H1 (cell line): Measurements from ENCODE around the gene CCNT1. TPM values are rescaled to one million over a fixed set of nuclear protein-coding genes. Genes with fewer than 3 reads are reported as not detected.

Experiments used
- CTCF ChIA-PET: fragments of 300-600 bp; sonication (Branson Sonifier 250); formaldehyde crosslinking; loops from one replicate; lab custom pipeline; 2021; ENCODE audit not compliant: partially characterized antibody; lab: Charles Lee
- POLR2A ChIA-PET: fragments of 300-600 bp; sonication (Branson Sonifier 250); formaldehyde crosslinking; loops from one replicate; lab custom pipeline; 2021; ENCODE audit warnings: inconsistent platforms; ENCODE audit not compliant: partially characterized antibody; lab: Charles Lee
- DNase-seq, 2 experiments: peaks; one replicate each; pipeline versions ENCODE4 v3.0.0 to v3.0.0-alpha.2; 2010 to 2022; ENCODE audit warnings: low spot score in 2 of 2, low read depth in 1 of 2, mixed read lengths in 1 of 2
- FAIRE-seq: peaks from 2 replicates; lab custom pipeline; 2011; peaks lifted over from hg19 to GRCh38; lab: Jason Lieb, UNC
- H2AFZ ChIP-seq: 2 replicates; pipeline ENCODE4 v1.8.1; 2012; ENCODE audit warnings: low read length, inconsistent platforms
- H2AK5ac ChIP-seq: 2 replicates; pipeline ENCODE4 v1.6.1; 2013; ENCODE audit warnings: low read depth, low read length
- H2BK120ac ChIP-seq: replicated peaks from 2 replicates; pipeline ENCODE3; 2013; ENCODE audit warnings: low read depth, low read length, inconsistent platforms
- H2BK12ac ChIP-seq: 2 replicates; pipeline ENCODE4 v1.6.1; 2013; ENCODE audit warnings: low read depth, low read length
- H2BK15ac ChIP-seq: 2 replicates; pipeline ENCODE4 v1.6.1; 2013; ENCODE audit warnings: low read length
- H2BK20ac ChIP-seq: 2 replicates; pipeline ENCODE4 v1.6.1; 2013; ENCODE audit warnings: low read length
- H2BK5ac ChIP-seq: 2 replicates; pipeline ENCODE4 v1.6.1; 2013; ENCODE audit warnings: low read depth, low read length
- H3K14ac ChIP-seq: 2 replicates; pipeline ENCODE4 v1.6.1; 2013; ENCODE audit warnings: inconsistent platforms; ENCODE audit not compliant: insufficient read length
- H3K18ac ChIP-seq: 2 replicates; pipeline ENCODE4 v1.6.1; 2013; ENCODE audit warnings: low read length; ENCODE audit errors: extremely low read depth
- H3K23ac ChIP-seq: 2 replicates; pipeline ENCODE4 v1.6.1; 2013; ENCODE audit warnings: inconsistent platforms; ENCODE audit not compliant: insufficient read length
- H3K23me2 ChIP-seq: 2 replicates; pipeline ENCODE4 v1.6.1; 2013; ENCODE audit warnings: low read depth, low read length
- H3K27ac ChIP-seq: 2 replicates; pipeline ENCODE4 v1.6.1; 2011; ENCODE audit warnings: low read depth, low read length, inconsistent platforms
- H3K27me3 ChIP-seq, 4 experiments: replicated peaks in 1 of 4; 1 replicate in 1 of 4; 2 replicates in 3 of 4; pipeline versions ENCODE4 v1.6.1 to v1.8.1; 2011 to 2013; ENCODE audit warnings: low read length in 3 of 4, mild to moderate bottlenecking in 3 of 4, inconsistent platforms in 2 of 4, mixed read lengths in 2 of 4, moderate library complexity in 1 of 4; ENCODE audit not compliant: control insufficient read depth in 3 of 4, insufficient read depth in 3 of 4; ENCODE audit errors: extremely low read depth in 1 of 4
- H3K36me3 ChIP-seq, 4 experiments: 2 replicates each; pipeline versions ENCODE4 v1.6.1 to v1.8.1; 2011 to 2013; ENCODE audit warnings: mild to moderate bottlenecking in 4 of 4, low read length in 3 of 4, moderate library complexity in 2 of 4, control low read depth in 1 of 4, inconsistent platforms in 1 of 4; ENCODE audit not compliant: insufficient read depth in 4 of 4, control insufficient read depth in 2 of 4
- H3K4ac ChIP-seq: replicated peaks from 2 replicates; pipeline ENCODE3; 2013; ENCODE audit warnings: low read length, low read depth, mixed read lengths, inconsistent platforms; ENCODE audit not compliant: insufficient read length
- H3K4me1 ChIP-seq, 4 experiments: replicated peaks in 1 of 4; 1 replicate in 1 of 4; 2 replicates in 3 of 4; pipeline versions ENCODE4 v1.6.1 to v1.8.1; 2011 to 2013; ENCODE audit warnings: low read length in 3 of 4, inconsistent platforms in 2 of 4, mixed read lengths in 1 of 4; ENCODE audit not compliant: insufficient read depth in 4 of 4, control insufficient read depth in 3 of 4
- H3K4me2 ChIP-seq, 2 experiments: 2 replicates each; pipeline versions ENCODE4 v1.6.1 to v1.8.1; 2011 to 2013; ENCODE audit warnings: low read depth in 2 of 2, low read length in 2 of 2, control low read depth in 1 of 2, inconsistent platforms in 1 of 2, mild to moderate bottlenecking in 1 of 2; ENCODE audit not compliant: insufficient read depth in 1 of 2
- H3K4me3 ChIP-seq, 4 experiments: fragments of 200-600, 300-600 bp in 1 of 4; sonication (generic), shearing (Covaris generic), sonication (Bioruptor Twin) in 1 of 4; 2 replicates each; pipeline versions ENCODE4 v1.5.1 to v1.8.1; 2011 to 2016; ENCODE audit warnings: low read length in 4 of 4, low read depth in 3 of 4, control low read depth in 2 of 4, inconsistent platforms in 2 of 4, mild to moderate bottlenecking in 2 of 4, mixed read lengths in 1 of 4, moderate library complexity in 1 of 4; ENCODE audit not compliant: insufficient read depth in 2 of 4; ENCODE audit errors: extremely low read depth in 1 of 4
- H3K56ac ChIP-seq: replicated peaks from 2 replicates; pipeline ENCODE3; 2013; ENCODE audit warnings: low read depth, mild to moderate bottlenecking, mixed read lengths, low read length, inconsistent platforms; ENCODE audit not compliant: insufficient read length
- H3K79me1 ChIP-seq: 2 replicates; pipeline ENCODE4 v1.6.1; 2013; ENCODE audit warnings: low read depth, low read length, control low read depth
- H3K79me2 ChIP-seq, 2 experiments: 2 replicates each; pipeline versions ENCODE4 v1.6.1 to v1.8.1; 2012 to 2013; ENCODE audit warnings: low read length in 2 of 2, mild to moderate bottlenecking in 2 of 2, inconsistent platforms in 1 of 2; ENCODE audit not compliant: insufficient read depth in 2 of 2, control insufficient read depth in 1 of 2
- H3K9ac ChIP-seq, 4 experiments: replicated peaks in 1 of 4; 1 replicate in 1 of 4; 2 replicates in 3 of 4; pipeline versions ENCODE4 v1.6.1 to v1.8.1; 2011 to 2013; ENCODE audit warnings: low read depth in 3 of 4, low read length in 3 of 4, control low read depth in 2 of 4, mild to moderate bottlenecking in 2 of 4, moderate library complexity in 2 of 4, inconsistent platforms in 1 of 4; ENCODE audit errors: extremely low read depth in 1 of 4
- H3K9me3 ChIP-seq, 2 experiments: 2 replicates each; pipeline versions ENCODE4 v1.6.1 to v1.8.1; 2012 to 2013; ENCODE audit warnings: mild to moderate bottlenecking in 2 of 2, moderate library complexity in 2 of 2, control low read depth in 1 of 2, inconsistent platforms in 1 of 2, low read depth in 1 of 2, low read length in 1 of 2, mixed read lengths in 1 of 2; ENCODE audit not compliant: insufficient read depth in 2 of 2
- H4K20me1 ChIP-seq, 2 experiments: replicated peaks in 1 of 2; 2 replicates each; pipeline versions ENCODE3 to v1.8.1; 2011 to 2013; ENCODE audit warnings: inconsistent platforms in 2 of 2, low read length in 2 of 2, mild to moderate bottlenecking in 1 of 2; ENCODE audit not compliant: insufficient read depth in 2 of 2, control insufficient read depth in 1 of 2
- H4K5ac ChIP-seq: 2 replicates; pipeline ENCODE4 v1.6.1; 2013; ENCODE audit warnings: low read length, low read depth, mixed read lengths, inconsistent platforms; ENCODE audit not compliant: insufficient read length
- H4K8ac ChIP-seq: 2 replicates; pipeline ENCODE4 v1.8.0; 2013; ENCODE audit warnings: mild to moderate bottlenecking, moderate library complexity, low read length, inconsistent platforms; ENCODE audit not compliant: insufficient read depth; ENCODE audit errors: extremely low read depth
- H4K91ac ChIP-seq: replicated peaks from 2 replicates; pipeline ENCODE3; 2013; ENCODE audit warnings: low read length, mixed read lengths, inconsistent platforms; ENCODE audit not compliant: insufficient read length
- CBX5 ChIP-seq: fragments of 300-800, 300-1000 bp; sonication (generic); IDR thresholded peaks from 2 replicates; pipeline ENCODE4 v1.7.1; 2016; ENCODE audit warnings: antibody characterized with exemption, low read length, low read depth
- CEBPB ChIP-seq: IDR thresholded peaks from 2 replicates; pipeline ENCODE4 v1.6.1; 2012; ENCODE audit warnings: low read depth, low read length
- CHD1 ChIP-seq: IDR thresholded peaks from 2 replicates; pipeline ENCODE4 v1.6.1; 2012; ENCODE audit warnings: low read depth, low read length, improper control_type of control experiment
- CREB1 ChIP-seq: IDR thresholded peaks from 2 replicates; pipeline ENCODE4 v1.6.1; 2012; ENCODE audit warnings: inconsistent platforms
- GABPA ChIP-seq: IDR thresholded peaks from 2 replicates; pipeline ENCODE4 v1.6.1; 2011; ENCODE audit warnings: mild to moderate bottlenecking, low read length, moderate library complexity, borderline replicate concordance; ENCODE audit not compliant: insufficient read depth
- HDAC6 ChIP-seq: IDR thresholded peaks from one replicate; pipeline ENCODE4 v1.7.1; 2012; ENCODE audit warnings: low read depth, mild to moderate bottlenecking, inconsistent platforms, low read length, moderate library complexity
- NRF1 ChIP-seq: IDR thresholded peaks from 2 replicates; pipeline ENCODE4 v1.6.1; 2011; ENCODE audit warnings: mild to moderate bottlenecking, low read depth, low read length, improper control_type of control experiment
- RBBP5 ChIP-seq: IDR thresholded peaks from 2 replicates; pipeline ENCODE4 v1.7.1; 2012; ENCODE audit warnings: low read depth, mild to moderate bottlenecking, inconsistent platforms, low read length, moderate library complexity, borderline replicate concordance
- SIN3A ChIP-seq, 2 experiments: IDR thresholded peaks in 1 of 2; conservative IDR thresholded peaks in 1 of 2; 2 replicates each; pipeline ENCODE4 v1.6.1; 2011 to 2012; ENCODE audit warnings: low read length in 2 of 2, improper control_type of control experiment in 1 of 2, low read depth in 1 of 2, mild to moderate bottlenecking in 1 of 2
- WGBS, 2 experiments: shearing (Covaris generic) in 1 of 2; methylation state at CpG; one replicate each; pipeline versions ENCODE4 v1.1.6 to v1.1.7; 2013 to 2015; ENCODE audit warnings: low lambda C conversion rate in 2 of 2, mixed read lengths in 2 of 2, inconsistent platforms in 1 of 2, low coverage in 1 of 2, missing lambda C conversion rate in 1 of 2; ENCODE audit not compliant: insufficient replicate concordance in 2 of 2, insufficient coverage in 1 of 2, insufficient read length in 1 of 2; ENCODE audit errors: extremely low coverage in 1 of 2, missing lambda C conversion rate in 1 of 2; 5-methylcytosine and 5-hydroxymethylcytosine counted together
- polyA plus RNA-seq, 7 experiments: library from polyadenylated mRNA; depleted of rRNA in 3 of 7; stranded (reverse) in 5 of 7; unstranded in 2 of 7; fragments of >200 nt in 5 of 7; fragments of 200-250 nt in 2 of 7; gene quantifications; 1 replicate in 5 of 7; 2 replicates in 1 of 7; 4 replicates in 1 of 7; pipeline versions ENCODE4 v1.2.1 to v1.2.3, GENCODE V29; 2011 to 2013; ENCODE audit warnings: missing spikeins in 2 of 7, mixed read lengths in 2 of 7
- total RNA-seq: library from RNA; stranded (reverse); fragmentation: NEBNext Ultra II Directional; extraction: Animal tissue kit (Norgen Biotek cat#: 25700); gene quantifications from 2 replicates; pipeline ENCODE4 v1.2.1, GENCODE V29; 2021

Gene CCNT1
- total and polyA plus RNA-seq, 2 of the 8 experiments (the other 6 are each of a cell fraction or from before 2014, with no cell fraction given), result 13.2 to 45.9 TPM

DNA sequence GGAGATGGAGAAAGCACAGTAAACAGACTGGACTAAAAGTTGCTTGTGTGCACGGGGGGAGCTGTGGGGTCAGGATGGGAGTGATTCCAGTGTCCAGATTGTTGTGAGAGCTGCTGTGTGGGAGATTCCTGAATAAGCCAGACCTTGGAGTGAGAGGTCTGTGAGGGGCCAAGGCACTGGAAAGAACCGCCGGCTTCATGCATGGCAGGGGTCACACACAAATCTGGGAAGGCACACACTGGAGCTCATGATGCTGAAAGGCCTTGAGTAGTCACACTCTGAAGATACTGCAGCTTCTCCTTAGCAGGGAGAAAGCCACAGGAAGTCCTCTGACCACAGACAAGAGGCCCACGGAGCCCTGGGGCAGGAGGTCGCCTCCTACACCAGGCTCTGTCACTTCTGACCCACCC is 49.3 kb upstream of the CCNT1 start:
- TF ChIP-seq CEBPB (no peak), HDAC6 (no peak), CHD1 (no peak), CBX5 (no peak), GABPA (no peak), RBBP5 (no peak), NRF1 (no peak), CREB1 (no peak), SIN3A (conservative IDR thresholded peaks at IDR 0.05 in 1 of 2, IDR thresholded peaks at IDR 0.05 in 1 of 2; ENCODE audit: low read depth in 1 of 2, low read length in 2 of 2) (no peak)
- POLR2A ChIA-PET, result interaction anchor here (1.3 kb wide), 1 partner anchor 24 kb away, joined by 5 read pairs; no protein-coding TSS in a partner anchor
- no peak overlapping the region for H2BK5ac ChIP-seq

More for the DNA sequence above, 49.3 kb upstream of the CCNT1 start:
- CTCF ChIA-PET, result interaction anchor here (1.0 to 2.2 kb wide), 2 partner anchors 12 to 30 kb away, joined by 4 to 12 read pairs; no protein-coding TSS in a partner anchor
- H3K4me1 ChIP-seq, result peaks cover 0 to 14% (median 9%) of the 10 kb centered on the region in 4 experiments; a peak in 6 of 7 replicates
- no peak overlapping the region for H3K23ac ChIP-seq
- no peak overlapping the region for H2BK20ac ChIP-seq
- H3K23me2 ChIP-seq, result no peaks in the 10 kb centered on the region
- H3K79me2 ChIP-seq, result no peaks in the 10 kb centered on the region
- no peak overlapping the region for H3K9ac ChIP-seq
- FAIRE-seq (no peak), DNase-seq (no peak)
- no peak overlapping the region for H4K8ac ChIP-seq
- no peak overlapping the region for H3K18ac ChIP-seq
- H4K91ac ChIP-seq, result no peak overlapping the region
- no peaks in the 10 kb centered on the region for H4K20me1 ChIP-seq
- H3K79me1 ChIP-seq, result no peaks in the 10 kb centered on the region
- no peak overlapping the region for H3K56ac ChIP-seq
- no peak overlapping the region for H3K4me2 ChIP-seq
- H2BK120ac ChIP-seq, result no peak overlapping the region
- H2BK15ac ChIP-seq, result no peak overlapping the region
- H2AK5ac ChIP-seq, result no peak overlapping the region
- H3K4ac ChIP-seq, result no peak overlapping the region
- peaks cover 0 to 5% (median 2%) of the 10 kb centered on the region in 4 experiments; a peak in 4 of 8 replicates for H3K36me3 ChIP-seq
- no peak overlapping the region for H2AFZ ChIP-seq
- H3K14ac ChIP-seq, result no peak overlapping the region
- no peaks in the 10 kb centered on the region for H3K27me3 ChIP-seq
- H3K4me3 ChIP-seq, result no peak overlapping the region
- no peak overlapping the region for H4K5ac ChIP-seq
- no peak overlapping the region for H2BK12ac ChIP-seq
- no peaks in the 10 kb centered on the region for H3K9me3 ChIP-seq
- H3K27ac ChIP-seq, result no peak overlapping the region
- WGBS, 2 experiments, result 93% methylated on average over 5 of the region's 5 CpGs; no CpG with 5 or more reads in 1 of the 2 experiments
